ENCODE results near the gene PLEKHA1. TPM values are rescaled to one million over a fixed set of nuclear protein-coding genes. Genes with fewer than 3 reads are reported as not detected.
A peak's percentile ranks its signal among the peaks of the same experiment; 100 is the strongest.

Gene PLEKHA1
- total RNA-seq (10 to 100 TPM; 22.0 to 31.1 (median 28.4) TPM), polyA plus RNA-seq (10 to 100 TPM; 16.7 to 19.1 TPM)
- long read RNA-seq, donor 1, full-length matches to known transcripts = 5 of 98 reads
- long read RNA-seq, donor 1, partial matches to known transcripts = 16 of 98 reads
- long read RNA-seq, donor 1, other reads (novel, unspliced or antisense) = 77 of 98 reads
- long read RNA-seq, donor 2, partial matches to known transcripts = 7 of 7 reads
- long read RNA-seq, donor 2, other reads (novel, unspliced or antisense) = 0 of 7 reads
- long read RNA-seq, donor 3, full-length matches to known transcripts = 6 of 54 reads
- long read RNA-seq, donor 3, partial matches to known transcripts = 9 of 54 reads
- long read RNA-seq, donor 3, other reads (novel, unspliced or antisense) = 39 of 54 reads

DNA sequence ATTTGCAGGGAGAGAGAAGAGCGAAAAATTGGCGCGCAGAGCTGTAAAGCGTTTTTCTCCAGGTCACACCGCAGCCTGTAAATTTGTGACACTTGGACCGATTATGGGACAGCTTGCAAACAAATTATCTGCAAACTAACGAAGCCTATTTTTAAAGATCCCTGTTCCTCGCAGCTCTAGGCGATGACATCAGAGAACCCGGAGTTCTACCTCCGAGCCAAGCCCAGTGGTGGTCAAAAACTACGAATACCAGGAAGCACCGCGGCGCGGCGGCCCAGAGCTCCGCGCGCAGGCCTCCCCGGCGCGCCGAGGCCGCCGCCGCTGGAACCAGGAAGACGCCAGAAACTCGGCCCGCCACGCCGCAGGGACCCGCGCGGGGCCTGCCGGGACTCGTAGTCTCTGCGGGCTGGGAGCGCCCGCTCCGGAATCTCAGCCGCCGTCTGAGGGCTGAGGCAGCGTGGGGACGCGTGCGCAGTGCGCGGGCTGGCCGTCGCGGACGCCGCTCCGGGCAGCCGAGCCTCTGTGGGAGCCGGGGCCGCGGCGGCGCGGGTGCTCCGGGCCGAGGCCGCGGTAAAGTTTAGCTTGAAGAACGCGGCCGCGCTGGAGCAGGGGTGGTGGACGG is at the start of gene PLEKHA1:
TSS of gene PLEKHA1 (plus strand) at position 472 of the 622 bp plus-strand sequence. CDS start 18,493 bp downstream, outside the sequence.
- Histone ChIP-seq H3K4me1 (ENCODE audit: insufficient read depth) (peaks cover 5% of the 10 kb centered on the region), H3K9me3 (no peaks in the 10 kb centered on the region), H3K4me3 (peak within 1 kb of the TSS; percentile 88), H3K36me3 (no peaks in the 10 kb centered on the region), H3K27me3 (no peaks in the 10 kb centered on the region), H3K27ac (peak within 1 kb of the TSS; percentile 96 to 99)
- intact Hi-C loops (cut with DNase I) = loop anchor here in 2 of 4 donors (2.0 to 10.0 kb wide), 2 partner anchors 32 to 70 kb away; no protein-coding TSS in a partner anchor
- WGBS, 3 donors = 0 to 2% (median 1%) methylated on average over 36 to 71 of the region's 71 CpGs
- DNase-seq = peak; percentile 94 to 97 (median 95)
- no peak for TF ChIP-seq EP300 (IDR thresholded peaks at IDR 0.05)
- TF ChIP-seq POLR2A (IDR thresholded peaks at IDR 0.05) = peak; percentile 88
- TF ChIP-seq CTCF (IDR thresholded peaks at IDR 0.05) = peak in 1 of 3 donors; percentile 20

DNA sequence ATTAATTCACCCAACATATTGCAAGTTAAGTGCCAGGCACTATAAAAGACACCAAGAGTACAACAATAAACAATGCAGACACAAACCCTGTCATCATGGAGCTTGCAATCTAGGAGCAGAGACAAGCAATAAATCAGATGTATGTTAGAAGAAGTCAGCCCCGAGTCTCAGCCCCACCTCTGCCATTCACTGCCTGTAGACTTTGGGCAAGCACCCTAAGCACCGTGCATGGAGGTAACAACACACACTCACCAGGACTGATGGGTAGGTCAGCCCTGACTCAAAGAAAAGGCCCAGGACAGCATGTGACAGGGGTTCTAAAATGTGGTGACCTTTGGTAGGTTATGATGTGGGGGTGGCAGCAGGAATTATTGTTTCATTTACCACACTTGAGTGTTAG is 49.3 kb upstream of the PLEKHA1 start:
- intact Hi-C loops (cut with DNase I) = no loop called here
- no peak for DNase-seq
- TF ChIP-seq POLR2A (IDR thresholded peaks at IDR 0.05) (no peak), EP300 (IDR thresholded peaks at IDR 0.05) (no peak), CTCF (IDR thresholded peaks at IDR 0.05) (no peak)

GRCh38 chr10:122326385-122326784 is 48.1 kb upstream of the PLEKHA1 start:
- 92 to 96% (median 92%) methylated on average over 5 of the region's 5 CpGs for WGBS, 3 donors
- no peaks in the 10 kb centered on the region for H3K36me3 ChIP-seq
- no peaks in the 10 kb centered on the region for H3K27me3 ChIP-seq
- H3K4me3 ChIP-seq = no peak overlapping the region
- H3K4me1 ChIP-seq (ENCODE audit: insufficient read depth) = no peaks in the 10 kb centered on the region
- H3K9me3 ChIP-seq = no peaks in the 10 kb centered on the region
- intact Hi-C loops (cut with DNase I) = no loop called here
- DNase-seq = no peak
- no peak overlapping the region for H3K27ac ChIP-seq
- TF ChIP-seq CTCF (IDR thresholded peaks at IDR 0.05) (no peak), POLR2A (IDR thresholded peaks at IDR 0.05) (no peak), EP300 (IDR thresholded peaks at IDR 0.05) (no peak)

More for the DNA sequence above, 49.3 kb upstream of the PLEKHA1 start:
- 83 to 91% (median 83%) methylated on average over 2 of the region's 2 CpGs for WGBS, 3 donors
- Histone ChIP-seq H3K27ac (no peak overlapping the region), H3K9me3 (no peaks in the 10 kb centered on the region), H3K36me3 (no peaks in the 10 kb centered on the region), H3K4me1 (ENCODE audit: insufficient read depth) (no peaks in the 10 kb centered on the region), H3K27me3 (no peaks in the 10 kb centered on the region), H3K4me3 (no peak overlapping the region)

GRCh38 chr10:122326806-122327205 is 47.7 kb upstream of the PLEKHA1 start:
- DNase-seq = no peak
- intact Hi-C loops (cut with DNase I) = no loop called here
- Histone ChIP-seq H3K4me1 (ENCODE audit: insufficient read depth) (no peaks in the 10 kb centered on the region), H3K27me3 (no peaks in the 10 kb centered on the region), H3K9me3 (no peaks in the 10 kb centered on the region), H3K27ac (no peak overlapping the region), H3K4me3 (no peak overlapping the region), H3K36me3 (no peaks in the 10 kb centered on the region)
- 79 to 97% (median 81%) methylated on average over 6 of the region's 6 CpGs for WGBS, 3 donors
- TF ChIP-seq CTCF (IDR thresholded peaks at IDR 0.05) (no peak), POLR2A (IDR thresholded peaks at IDR 0.05) (no peak), EP300 (IDR thresholded peaks at IDR 0.05) (no peak)
